NCI-H1417 (cell line): Measurements from ENCODE around the gene NEK4.

Source experiments
- DNase-seq, 3 experiments: peaks; one replicate each; lab custom pipeline; 2025; lab: John Stamatoyannopoulos, UW

NEK4 gene

GRCh38 chr3:52663098-52663497, 107.6 kb downstream of the NEK4 start:
- DNase-seq, result no peak

GRCh38 chr3:52660046-52660445, 110.7 kb downstream of the NEK4 start:
- no peak for DNase-seq
